Dermis microvascular lymphatic vessel endothelial cell (primary cell): ENCODE measurements around the gene NUB1. TPM values are rescaled to one million over a fixed set of nuclear protein-coding genes. Genes with fewer than 3 reads are reported as not detected.

Experiments
- DNase-seq, 2 donors: peaks; one replicate each; pipeline versions ENCODE4 v3.0.0 to v3.0.0-alpha.2; 2010; ENCODE audit warnings: low read depth in 2 of 2
- total RNA-seq: library from RNA; depleted of rRNA; stranded (reverse); fragments of >200 nt; gene quantifications from 2 replicates; pipeline ENCODE4 v1.2.1, GENCODE V29; 2014

Gene NUB1
- total RNA-seq, 1 donor from 2014 or later = 26.3 TPM

GRCh38 chr7:151402029-151402835 lies 60.6 kb downstream of the NUB1 start:
- no peak for DNase-seq

DNA sequence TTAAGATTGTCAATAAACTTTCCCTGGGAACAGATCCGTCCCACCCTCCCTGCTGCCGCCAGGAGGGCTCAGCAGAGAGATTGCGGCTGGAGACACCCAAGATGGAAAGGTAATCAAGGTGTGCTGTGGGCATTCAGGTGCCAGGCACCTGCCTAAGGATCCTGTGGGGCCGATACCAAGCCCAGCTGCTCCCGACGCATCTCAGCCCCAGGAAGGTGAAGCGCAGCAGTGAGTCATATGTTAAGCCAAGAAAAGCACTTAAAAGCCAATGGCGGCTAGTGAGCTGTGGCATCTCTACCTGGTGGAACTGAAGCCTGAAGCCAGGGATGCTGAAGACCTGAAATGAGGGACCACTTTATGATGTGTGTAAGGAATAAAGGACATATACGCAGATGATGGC lies 62.2 kb downstream of the NUB1 start:
- DNase-seq = no peak

GRCh38 chr7:151404216-151405011 lies 62.8 kb downstream of the NUB1 start:
- no peak for DNase-seq

DNA sequence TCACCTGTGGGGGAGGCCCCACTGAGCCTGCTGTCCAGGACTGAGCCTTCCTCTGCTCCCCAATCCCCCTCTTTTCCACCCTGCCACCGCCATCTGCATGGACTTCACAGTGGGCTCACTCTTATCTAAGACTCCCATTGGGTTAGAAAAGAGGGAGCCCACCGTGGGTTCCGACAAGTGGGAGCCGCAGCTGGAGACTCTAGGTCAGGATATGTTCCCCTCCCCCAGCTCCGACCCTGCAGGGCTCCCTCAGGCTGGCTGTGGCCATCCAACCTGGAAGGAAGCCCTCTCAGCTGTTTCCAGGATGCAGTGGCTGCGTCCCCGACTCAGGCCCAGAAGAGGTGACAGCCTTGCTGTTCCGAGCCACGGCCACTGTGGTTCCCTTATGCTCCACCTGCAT lies 63.4 kb downstream of the NUB1 start:
- DNase-seq = no peak

GRCh38 chr7:151405588-151405987 lies 64.0 kb downstream of the NUB1 start:
- no peak for DNase-seq

- DNase-seq = no peak
Measured at GRCh38 chr7:151406051-151406875, 64.7 kb downstream of the NUB1 start.

DNA sequence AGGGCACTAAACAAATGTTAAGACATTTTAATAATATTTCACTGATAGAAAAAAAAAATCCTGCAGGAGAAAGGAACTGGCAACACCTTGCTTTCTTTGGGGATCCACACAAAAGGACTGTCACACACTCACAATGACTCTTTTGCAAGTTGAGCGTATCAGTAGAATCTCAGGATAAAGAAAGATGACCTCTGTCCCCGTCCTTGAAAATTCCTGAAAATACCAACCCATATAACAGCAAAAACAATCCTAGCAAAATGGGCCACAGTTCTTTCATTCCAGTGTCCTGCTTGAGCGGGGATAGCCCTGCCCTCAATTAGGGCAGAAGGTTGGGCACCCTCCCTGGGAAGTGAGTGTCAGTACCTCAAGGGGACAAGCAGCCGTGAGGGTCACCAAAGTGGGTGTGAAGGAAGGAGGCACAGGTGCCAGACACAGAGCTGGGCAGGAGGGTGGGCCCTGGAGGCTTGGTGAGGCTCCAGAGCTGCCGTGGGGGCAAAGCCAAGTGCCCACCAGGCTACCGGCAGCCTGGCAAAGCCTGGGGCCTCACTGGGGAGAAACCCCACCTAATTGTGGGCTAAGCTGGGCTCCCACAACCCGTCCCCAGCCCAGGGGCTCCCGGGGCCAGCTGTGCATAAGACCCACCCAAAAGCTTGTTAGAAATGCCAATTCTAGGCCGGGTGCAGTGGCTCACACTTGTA lies 65.4 kb downstream of the NUB1 start:
- DNase-seq = no peak

GRCh38 chr7:151408498-151408838 lies 66.9 kb downstream of the NUB1 start:
- no peak for DNase-seq

- DNase-seq = no peak
Measured at GRCh38 chr7:151408839-151409666, 67.4 kb downstream of the NUB1 start.

GRCh38 chr7:151409667-151410404 lies 68.2 kb downstream of the NUB1 start, which contains the start of gene WDR86:
Gene WDR86 (minus strand): TSS chr7:151410038. CDS start chr7:151409589, 449 bp downstream.
- no peak for DNase-seq

- DNase-seq = no peak
Measured at GRCh38 chr7:151410405-151411390, 69.1 kb downstream of the NUB1 start.

DNA sequence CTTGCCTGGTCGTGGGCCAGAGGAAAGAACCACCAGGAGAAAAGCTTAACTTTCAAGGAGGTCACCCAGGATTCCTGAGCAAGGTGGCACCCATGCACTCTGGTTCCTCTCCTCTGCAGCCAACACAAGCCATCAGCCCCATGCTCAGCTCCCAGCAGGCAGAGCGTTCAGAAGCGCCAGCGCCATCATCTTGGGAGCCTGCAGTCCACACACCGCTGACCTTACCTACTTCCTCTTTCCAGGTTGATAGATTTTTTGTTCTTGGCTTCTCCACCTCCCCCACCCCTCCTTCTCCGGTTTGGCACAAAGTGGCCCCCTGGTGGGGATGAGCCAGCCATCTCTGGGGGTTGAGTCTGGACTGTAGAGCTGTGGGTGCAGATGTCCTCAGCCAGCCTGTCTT lies 69.9 kb downstream of the NUB1 start:
- DNase-seq = no peak

DNA sequence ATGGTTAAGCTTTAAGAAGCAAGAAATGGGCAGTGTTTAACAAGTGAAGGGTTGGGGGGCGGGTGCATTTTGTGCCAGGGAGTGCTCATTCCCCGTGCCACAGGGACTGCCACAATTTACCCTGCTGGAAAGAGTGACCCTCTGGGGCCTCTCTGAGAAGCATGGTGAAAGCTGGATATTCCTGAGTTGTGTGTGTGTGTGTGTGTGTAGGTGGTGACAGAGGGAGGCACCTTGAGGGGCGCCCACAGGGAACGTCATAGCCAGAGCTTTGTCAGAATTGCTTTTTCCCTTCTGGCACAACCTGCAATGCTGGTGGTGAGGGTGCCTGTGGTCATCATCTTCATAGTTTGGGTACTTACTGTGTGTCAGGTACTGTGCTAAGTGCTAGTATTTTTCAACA lies 70.7 kb downstream of the NUB1 start:
- no peak for DNase-seq

- no peak for DNase-seq
Measured at GRCh38 chr7:151413241-151413640, 71.6 kb downstream of the NUB1 start.

GRCh38 chr7:151415375-151416105 lies 73.9 kb downstream of the NUB1 start:
- DNase-seq = no peak

DNA sequence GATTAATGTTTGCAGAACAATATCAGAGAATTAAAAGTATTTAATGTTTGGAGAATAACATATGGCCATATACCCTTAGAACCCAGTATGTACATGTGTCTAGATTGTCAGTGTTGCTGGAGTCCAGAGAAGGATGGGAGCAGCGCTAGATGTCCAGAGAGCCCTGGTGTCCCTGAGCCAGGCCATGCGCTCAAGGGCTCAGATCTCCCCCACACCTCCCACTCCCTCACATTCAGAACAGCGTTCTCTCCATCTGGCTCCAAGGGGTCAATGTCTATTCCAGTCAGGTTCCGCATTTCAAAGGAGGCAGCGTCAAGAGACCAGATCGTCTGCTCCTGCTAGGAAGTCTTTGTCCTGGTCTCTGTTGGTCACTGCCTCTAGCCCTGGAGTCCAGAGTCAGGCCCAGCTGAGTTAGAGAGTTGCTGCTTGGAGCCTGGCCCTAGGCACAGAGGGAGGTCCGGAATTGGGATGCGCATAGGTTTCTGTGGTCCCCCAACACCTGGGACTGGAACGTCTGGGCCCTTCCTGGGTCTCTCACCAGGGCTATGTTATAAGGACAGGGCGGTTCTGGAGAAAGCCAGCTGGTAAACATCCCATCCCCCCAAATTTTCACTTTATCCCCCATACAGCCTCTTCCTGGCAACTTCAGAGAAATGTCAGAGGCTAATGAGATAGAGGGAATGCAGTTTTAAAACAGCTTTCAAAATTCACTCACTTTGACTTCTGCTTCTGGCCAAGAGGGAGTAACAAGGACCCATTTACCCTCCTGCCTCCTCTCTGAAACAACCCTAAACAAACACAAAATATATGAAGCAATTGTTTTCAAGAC lies 74.7 kb downstream of the NUB1 start:
- DNase-seq = no peak

DNA sequence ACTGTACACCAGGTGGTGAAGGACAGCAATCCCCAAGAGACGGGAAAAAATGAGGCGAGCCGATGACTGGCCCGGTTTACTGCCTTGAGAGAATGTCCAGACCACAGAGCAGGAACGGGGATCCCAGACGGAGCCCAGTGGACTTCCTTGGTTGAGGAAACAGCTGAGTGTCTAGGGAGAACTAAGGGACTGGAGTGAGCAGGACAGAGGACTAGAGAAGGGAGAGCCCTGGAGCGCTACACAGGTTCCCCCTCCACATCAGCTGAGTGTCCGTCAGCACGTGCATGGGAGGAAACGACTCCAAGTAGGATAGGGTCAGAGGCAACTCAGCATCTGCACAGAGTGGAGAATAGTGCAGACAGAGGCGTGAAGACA lies 75.3 kb downstream of the NUB1 start:
- DNase-seq = no peak
